Ammon's horn (tissue), 1 donor: ENCODE measurements around the gene S100B.
"Not testable (repeated sequence)": the region's sequence is repeated elsewhere in the genome, so short reads cannot be mapped to it uniquely, and the experiment has no call there.

Experiments
- DNase-seq: peaks from one replicate; pipeline ENCODE4 v3.0.0-alpha.2; 2016; ENCODE audit warnings: low spot score

The S100B gene

DNA sequence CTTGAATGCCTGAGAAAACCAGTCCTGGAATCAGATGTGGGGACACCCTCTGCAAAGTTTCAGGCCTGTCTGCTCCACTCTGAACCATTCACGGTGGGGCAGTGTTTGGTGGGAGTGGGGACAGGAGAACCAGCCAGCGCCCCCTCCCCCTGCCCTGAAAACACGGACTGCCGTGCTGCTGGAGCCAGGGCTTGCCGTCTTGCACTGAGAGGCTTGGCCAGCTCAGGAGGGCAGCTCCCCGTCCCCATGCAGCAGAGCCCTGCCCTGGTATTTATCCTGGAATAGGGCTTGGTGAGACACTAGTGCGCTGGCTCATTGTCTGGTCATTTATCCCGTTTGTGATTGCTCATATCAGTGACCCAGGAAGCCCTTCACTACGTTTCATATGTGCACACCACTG, 3.9 kb downstream of the S100B start:
- no peak for DNase-seq

GRCh38 chr21:46600305-46600704, 4.6 kb downstream of the S100B start:
- DNase-seq = no peak

- DNase-seq = no peak
Measured at GRCh38 chr21:46598581-46599572, 6.0 kb downstream of the S100B start.

- DNase-seq = no peak
Measured at GRCh38 chr21:46597896-46598343, 7.0 kb downstream of the S100B start.

DNA sequence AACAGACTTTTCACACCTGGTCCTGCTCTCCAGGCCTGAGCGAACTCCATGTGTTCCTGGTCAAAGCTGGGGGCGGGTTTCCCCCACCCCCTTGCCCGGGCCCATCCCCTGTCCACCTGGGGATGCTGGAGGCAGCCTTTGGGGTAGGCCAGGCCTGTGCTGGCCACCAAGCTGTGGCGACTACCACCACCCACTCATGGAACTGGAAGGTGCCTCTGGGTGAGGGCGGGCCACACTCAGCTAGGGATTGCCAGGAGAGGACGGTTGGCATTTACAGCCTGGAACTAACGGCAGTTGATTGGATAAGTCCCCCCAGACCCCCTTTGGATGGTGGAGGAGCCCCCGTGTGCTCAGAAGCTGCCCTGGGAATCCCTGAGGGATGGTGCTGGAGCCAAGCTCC, 7.9 kb downstream of the S100B start:
- DNase-seq = no peak

DNA sequence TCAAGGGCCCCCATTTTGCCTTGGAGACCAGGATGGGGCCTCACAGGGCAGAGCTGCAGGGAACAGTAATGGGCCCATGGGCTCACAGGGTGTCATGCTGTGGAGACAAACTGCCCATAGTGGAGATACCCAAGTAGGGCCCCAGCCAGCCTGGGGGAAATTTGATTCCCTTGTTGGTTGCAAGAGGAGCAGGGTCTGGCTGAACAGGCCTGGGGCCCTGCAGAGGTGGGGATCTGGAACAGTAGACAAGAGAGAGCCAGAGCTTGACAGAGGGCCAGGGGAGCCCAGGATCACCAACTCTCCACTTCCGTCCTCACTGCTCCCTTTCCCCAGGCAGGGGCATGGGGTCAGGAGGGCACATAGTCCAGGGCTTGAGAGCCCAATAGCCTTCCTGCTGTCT, 8.7 kb downstream of the S100B start:
- DNase-seq = no peak

GRCh38 chr21:46594276-46594675, 10.6 kb downstream of the S100B start:
- DNase-seq = no peak

DNA sequence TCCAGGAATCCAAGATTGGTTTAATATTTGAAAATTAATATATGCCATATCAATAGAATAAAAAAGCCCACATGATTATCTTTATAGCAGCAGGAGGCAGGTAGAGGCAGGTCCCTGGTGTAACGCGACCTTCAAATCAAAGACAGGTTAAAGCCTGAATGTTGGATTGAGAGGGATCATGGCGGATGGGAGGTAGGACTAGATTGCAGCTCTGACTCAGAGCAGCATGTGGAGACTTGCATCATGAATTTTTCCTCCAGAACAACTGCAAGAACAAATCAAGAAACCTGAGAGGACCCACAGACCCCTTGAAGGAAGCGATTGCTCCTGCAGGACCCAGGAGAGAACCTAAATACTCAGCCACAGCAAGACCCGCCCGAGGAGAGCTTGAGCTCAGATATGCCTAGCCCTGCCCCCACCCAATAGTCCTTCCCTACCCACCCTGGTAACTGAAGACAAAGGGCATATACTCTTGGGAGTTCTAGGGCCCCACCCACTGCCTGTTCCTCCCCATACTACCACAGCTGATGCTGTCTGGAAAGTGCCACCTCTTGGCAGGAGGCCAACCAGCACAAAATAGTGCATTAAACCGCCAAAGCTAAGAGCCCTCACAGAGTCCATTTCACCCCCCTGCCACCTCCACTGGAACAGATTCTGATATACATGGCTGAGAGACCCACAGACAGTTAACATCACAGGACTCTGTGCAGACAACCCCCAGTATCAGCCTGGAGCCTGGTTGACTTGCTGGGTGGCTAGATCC, 19.5 kb downstream of the S100B start:
- DNase-seq = no peak

DNA sequence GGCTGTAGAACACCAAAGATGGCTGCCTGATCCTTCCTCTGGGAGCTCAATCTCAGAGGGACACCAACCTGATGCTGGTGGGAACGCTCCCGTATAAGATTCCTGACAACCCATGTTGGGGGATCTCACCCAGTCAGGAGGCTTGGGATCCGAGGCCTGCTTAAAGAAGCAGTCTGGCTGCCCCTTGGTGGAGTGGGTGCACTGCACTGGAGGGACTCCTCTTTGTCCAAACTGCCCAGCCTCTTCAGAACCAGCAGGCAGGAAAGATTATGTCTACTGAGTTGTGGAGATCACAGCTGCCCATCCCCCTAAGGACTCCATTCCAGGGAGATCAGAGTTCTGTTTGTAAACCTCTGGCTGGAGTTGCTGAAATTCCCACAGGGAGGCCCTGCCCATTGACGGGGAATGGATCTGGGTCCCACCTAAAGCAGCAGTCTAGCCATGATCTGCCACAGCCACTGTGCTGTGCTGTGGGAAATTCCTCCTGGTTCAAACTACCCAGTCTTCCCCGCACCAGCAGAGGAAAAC, 23.0 kb downstream of the S100B start:
- no peak for DNase-seq

DNA sequence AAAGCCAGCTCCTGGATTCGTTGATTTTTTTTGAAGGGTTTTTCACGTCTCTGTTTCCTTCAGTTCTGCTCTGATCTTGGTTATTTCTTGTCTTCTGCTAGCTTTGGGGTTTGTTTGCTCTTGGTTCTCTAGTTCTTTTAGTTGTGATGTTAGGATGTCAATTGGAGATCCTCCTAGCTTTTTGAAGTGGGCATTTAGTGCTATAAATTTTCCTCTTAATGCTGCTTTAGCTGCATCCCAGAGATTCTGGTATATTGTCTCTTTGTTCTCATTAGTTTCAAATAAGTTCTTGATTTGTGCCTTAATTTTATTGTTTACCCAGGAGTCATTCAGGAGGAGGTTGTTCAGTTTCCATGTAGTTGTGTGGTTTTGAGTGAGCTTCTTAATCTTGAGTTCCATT, 25.5 kb downstream of the S100B start:
- not testable (repeated sequence) for DNase-seq

DNA sequence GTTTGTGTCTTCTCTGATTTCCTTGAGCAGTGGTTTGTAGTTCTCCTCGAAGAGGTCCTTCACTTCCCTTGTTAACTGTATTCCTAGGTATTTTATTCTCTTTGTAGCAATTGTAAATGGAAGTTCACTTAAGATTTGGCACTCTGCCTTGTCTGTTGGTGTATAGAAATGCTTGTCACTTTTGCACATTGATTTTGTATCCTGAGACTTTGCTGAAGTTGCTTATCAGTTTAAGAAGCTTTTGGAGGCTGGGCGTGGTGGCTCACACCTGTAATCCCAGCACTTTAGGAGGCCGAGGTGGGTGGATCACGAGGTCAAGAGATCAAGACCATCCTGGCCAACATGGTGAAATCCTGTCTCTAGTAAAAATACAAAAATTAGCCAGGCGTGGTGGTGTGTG, 27.1 kb downstream of the S100B start:
- DNase-seq = not testable (repeated sequence)

DNA sequence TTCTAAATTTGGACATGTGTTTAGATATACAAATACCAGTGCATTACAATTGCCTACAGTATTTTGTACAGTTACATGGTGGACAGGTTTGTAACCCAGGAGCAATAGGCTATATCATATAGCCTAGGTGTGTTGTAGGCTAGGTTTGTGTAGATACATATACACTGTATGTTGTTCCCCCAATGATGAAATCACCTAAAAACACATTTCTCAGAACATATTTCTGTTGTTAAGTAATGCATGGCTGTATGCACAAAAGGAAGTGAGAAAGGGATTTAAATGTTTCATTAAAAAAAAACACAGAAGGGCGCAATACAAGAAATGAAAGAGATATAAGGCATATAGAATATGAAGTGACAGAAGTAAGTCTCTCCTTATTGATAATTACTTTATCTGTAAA, 32.0 kb downstream of the S100B start:
- no peak for DNase-seq

- no peak for DNase-seq
Measured at GRCh38 chr21:46570631-46571030, 34.3 kb downstream of the S100B start.

DNA sequence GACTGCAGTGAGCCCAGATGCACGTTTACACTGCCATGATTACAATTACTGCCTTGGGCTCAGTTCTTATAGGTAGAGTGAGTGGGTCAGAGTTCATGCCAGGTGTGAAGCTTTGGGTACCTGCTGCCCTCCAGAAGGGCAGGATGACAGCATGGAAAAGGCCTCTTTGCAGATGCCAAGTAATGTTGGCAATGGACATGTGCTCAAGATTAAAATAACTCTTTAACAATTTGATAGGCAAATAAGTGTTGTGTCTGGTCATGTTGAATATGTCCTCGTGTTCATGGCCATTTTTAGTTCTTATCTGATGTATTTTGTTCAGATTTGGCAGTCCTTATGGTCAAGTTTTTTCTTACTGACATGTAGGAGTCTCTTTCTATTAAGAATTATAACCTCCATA, 34.8 kb downstream of the S100B start:
- no peak for DNase-seq

DNA sequence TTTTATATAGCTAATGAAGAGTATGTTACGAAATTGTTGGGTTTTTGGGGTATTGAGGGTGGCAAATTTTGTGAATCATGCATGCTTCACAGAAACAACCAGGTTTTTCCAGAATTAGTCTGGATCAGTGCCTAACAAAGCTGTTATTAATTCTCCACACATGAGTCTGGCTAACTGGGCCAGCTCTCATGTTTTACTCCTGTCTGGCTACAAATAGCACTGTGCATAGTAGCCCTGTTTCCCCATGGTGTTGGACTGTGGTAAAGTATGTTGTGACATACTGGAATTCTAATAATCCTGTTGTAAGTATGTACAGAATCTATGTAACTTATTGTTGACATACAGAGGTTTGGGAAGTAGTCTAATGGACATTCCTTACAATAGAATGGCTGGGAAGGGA, 35.8 kb downstream of the S100B start:
- no peak for DNase-seq

GRCh38 chr21:46568562-46568961, 36.3 kb downstream of the S100B start:
- DNase-seq = no peak

DNA sequence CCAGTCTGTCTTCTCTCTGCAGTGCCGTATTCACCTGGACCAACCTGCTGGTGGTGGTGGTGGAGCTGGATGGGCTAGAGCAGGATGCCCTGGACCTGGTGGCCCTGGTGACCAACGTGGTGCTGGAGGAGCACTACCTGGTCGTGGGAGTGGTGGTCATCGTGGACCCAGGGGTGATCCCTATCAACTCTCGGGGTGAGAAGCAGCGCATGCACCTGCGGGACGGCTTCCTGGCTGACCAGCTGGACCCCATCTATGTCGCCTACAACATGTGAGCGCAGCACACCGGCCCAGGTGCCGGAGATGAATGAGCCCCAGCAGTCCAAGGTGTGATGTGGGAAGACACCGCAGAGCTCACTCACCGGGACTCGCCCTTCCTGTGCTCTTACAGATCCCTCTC, 37.5 kb downstream of the S100B start:
- DNase-seq = no peak

- DNase-seq = peak; percentile 61
Measured at GRCh38 chr21:46564391-46564790, 40.5 kb downstream of the S100B start.

DNA sequence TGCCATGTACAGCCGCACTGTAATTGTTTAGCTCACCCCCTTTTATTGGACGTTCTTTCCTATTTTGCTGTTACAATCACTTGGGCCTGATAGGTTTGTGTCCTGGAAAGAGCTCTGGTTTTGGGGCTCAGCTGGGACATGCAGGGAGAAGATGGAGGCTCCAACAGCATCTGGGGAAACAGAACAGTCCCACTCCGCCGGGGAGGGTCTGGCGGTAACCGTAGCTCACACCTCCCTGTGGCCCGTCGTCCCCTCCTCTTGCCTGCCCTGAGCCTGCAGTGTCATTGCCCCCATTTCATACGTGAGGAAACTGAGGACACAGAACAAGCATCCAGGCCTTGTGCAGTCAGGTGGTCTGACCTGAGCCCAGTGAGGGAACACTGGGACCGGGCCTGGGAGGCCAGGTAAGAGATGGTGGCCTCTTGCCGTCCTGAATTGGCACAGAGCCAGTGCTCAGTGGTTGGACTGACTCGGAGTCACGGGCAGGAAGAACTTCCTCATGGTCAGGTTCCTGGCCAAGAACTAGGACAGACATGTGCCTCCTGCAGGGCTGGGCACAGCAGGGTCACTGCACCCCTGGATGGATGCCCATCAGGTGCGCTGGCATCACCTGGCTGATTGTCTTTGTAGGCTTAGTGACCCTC, 41.8 kb downstream of the S100B start:
- DNase-seq = no peak

- no peak for DNase-seq
Measured at GRCh38 chr21:46562472-46562871, 42.4 kb downstream of the S100B start.

- no peak for DNase-seq
Measured at GRCh38 chr21:46561445-46562090, 43.3 kb downstream of the S100B start.
